ENCODE results near the gene TMSB4X.

Gene TMSB4X

GRCh38 chrX:12965131-12965940, 9.6 kb upstream of the TMSB4X start:
- Histone ChIP-seq H3K27ac (no peak overlapping the region), H3K4me3 (no peak overlapping the region)
- no peak for DNase-seq (ENCODE audit: low spot score)
- no peak for TF ChIP-seq CTCF (IDR thresholded peaks at IDR 0.05)

- TF ChIP-seq CTCF (IDR thresholded peaks at IDR 0.05) = no peak
- Histone ChIP-seq H3K4me3 (no peak overlapping the region), H3K27ac (no peak overlapping the region)
- no peak for DNase-seq (ENCODE audit: low spot score)
These were observed 8.8 kb upstream of the TMSB4X start for GRCh38 chrX:12966151-12966550.

GRCh38 chrX:12967711-12968465, 7.0 kb upstream of the TMSB4X start:
- H3K4me3 ChIP-seq = no peak overlapping the region
- TF ChIP-seq CTCF (IDR thresholded peaks at IDR 0.05) = no peak
- H3K27ac ChIP-seq = peak overlapping the region in 1 of 2 donors; percentile 32
- DNase-seq (ENCODE audit: low spot score) = no peak

- no peak for DNase-seq (ENCODE audit: low spot score)
- Histone ChIP-seq H3K27ac (peak overlapping the region; percentile 89 to 92), H3K4me3 (peak overlapping the region; percentile 49)
- TF ChIP-seq CTCF (IDR thresholded peaks at IDR 0.05) = peak; percentile 31
These were observed 4.2 kb upstream of the TMSB4X start for GRCh38 chrX:12970691-12971202.

- Histone ChIP-seq H3K27ac (peak overlapping the region; percentile 89 to 92), H3K4me3 (peak overlapping the region; percentile 49)
- DNase-seq (ENCODE audit: low spot score) = no peak
- no peak for TF ChIP-seq CTCF (IDR thresholded peaks at IDR 0.05)
These were observed 3.5 kb upstream of the TMSB4X start for GRCh38 chrX:12971282-12972003.

GRCh38 chrX:12972243-12972642, 2.7 kb upstream of the TMSB4X start:
- TF ChIP-seq CTCF (IDR thresholded peaks at IDR 0.05) = no peak
- DNase-seq (ENCODE audit: low spot score) = no peak
- peak overlapping the region; percentile 35 for H3K4me3 ChIP-seq
- peak overlapping the region; percentile 89 to 92 for H3K27ac ChIP-seq

Data from coronary artery (tissue), 2 donors.